Measurements from ENCODE around the gene CDKN2AIP.

CDKN2AIP gene

GRCh38 chr4:183444214-183445096 is at the start of gene CDKN2AIP:
CDKN2AIP (plus strand) TSS chr4:183444636; CDS start chr4:183444798, 162 bp downstream.
- peak; percentile 95 for DNase-seq (ENCODE audit: low spot score)

- DNase-seq (ENCODE audit: low spot score): no peak
Measured at GRCh38 chr4:183395395-183395794, 49.0 kb upstream of the CDKN2AIP start.

GRCh38 chr4:183396227-183396637 is 48.2 kb upstream of the CDKN2AIP start:
- no peak for DNase-seq (ENCODE audit: low spot score)

GRCh38 chr4:183397741-183398297 is 46.6 kb upstream of the CDKN2AIP start:
- no peak for DNase-seq (ENCODE audit: low spot score)

- DNase-seq (ENCODE audit: low spot score): peak; percentile 88
Measured at GRCh38 chr4:183398298-183399125, 45.9 kb upstream of the CDKN2AIP start.

- no peak for DNase-seq (ENCODE audit: low spot score)
Measured at GRCh38 chr4:183399126-183399522, 45.3 kb upstream of the CDKN2AIP start.

GRCh38 chr4:183399616-183400015 is 44.8 kb upstream of the CDKN2AIP start:
- DNase-seq (ENCODE audit: low spot score): no peak

- DNase-seq (ENCODE audit: low spot score): no peak
Measured at GRCh38 chr4:183400035-183400434, 44.4 kb upstream of the CDKN2AIP start.

GRCh38 chr4:183401473-183401872 is 43.0 kb upstream of the CDKN2AIP start:
- DNase-seq (ENCODE audit: low spot score): no peak

GRCh38 chr4:183402771-183403170 is 41.7 kb upstream of the CDKN2AIP start:
- DNase-seq (ENCODE audit: low spot score): no peak

GRCh38 chr4:183403486-183403885 is 41.0 kb upstream of the CDKN2AIP start:
- DNase-seq (ENCODE audit: low spot score): no peak

GRCh38 chr4:183403961-183404360 is 40.5 kb upstream of the CDKN2AIP start:
- no peak for DNase-seq (ENCODE audit: low spot score)

- no peak for DNase-seq (ENCODE audit: low spot score)
Measured at GRCh38 chr4:183405303-183405702, 39.1 kb upstream of the CDKN2AIP start.

- DNase-seq (ENCODE audit: low spot score): peak; percentile 93
Measured at GRCh38 chr4:183407128-183407585, 37.3 kb upstream of the CDKN2AIP start.

GRCh38 chr4:183407635-183408464 is 36.6 kb upstream of the CDKN2AIP start:
- DNase-seq (ENCODE audit: low spot score): no peak

GRCh38 chr4:183408796-183409195 is 35.6 kb upstream of the CDKN2AIP start:
- DNase-seq (ENCODE audit: low spot score): no peak

- no peak for DNase-seq (ENCODE audit: low spot score)
Measured at GRCh38 chr4:183409483-183409882, 35.0 kb upstream of the CDKN2AIP start.

- DNase-seq (ENCODE audit: low spot score): no peak
Measured at GRCh38 chr4:183409934-183410333, 34.5 kb upstream of the CDKN2AIP start.

- DNase-seq (ENCODE audit: low spot score): no peak
Measured at GRCh38 chr4:183411291-183411861, 33.1 kb upstream of the CDKN2AIP start.

GRCh38 chr4:183412821-183413220 is 31.6 kb upstream of the CDKN2AIP start:
- no peak for DNase-seq (ENCODE audit: low spot score)

Measured in iPS-NIHi11 (cell line).